ENCODE data around the gene MAP2K7.
A peak's percentile ranks its signal among the peaks of the same experiment; 100 is the strongest.

Gene MAP2K7

DNA sequence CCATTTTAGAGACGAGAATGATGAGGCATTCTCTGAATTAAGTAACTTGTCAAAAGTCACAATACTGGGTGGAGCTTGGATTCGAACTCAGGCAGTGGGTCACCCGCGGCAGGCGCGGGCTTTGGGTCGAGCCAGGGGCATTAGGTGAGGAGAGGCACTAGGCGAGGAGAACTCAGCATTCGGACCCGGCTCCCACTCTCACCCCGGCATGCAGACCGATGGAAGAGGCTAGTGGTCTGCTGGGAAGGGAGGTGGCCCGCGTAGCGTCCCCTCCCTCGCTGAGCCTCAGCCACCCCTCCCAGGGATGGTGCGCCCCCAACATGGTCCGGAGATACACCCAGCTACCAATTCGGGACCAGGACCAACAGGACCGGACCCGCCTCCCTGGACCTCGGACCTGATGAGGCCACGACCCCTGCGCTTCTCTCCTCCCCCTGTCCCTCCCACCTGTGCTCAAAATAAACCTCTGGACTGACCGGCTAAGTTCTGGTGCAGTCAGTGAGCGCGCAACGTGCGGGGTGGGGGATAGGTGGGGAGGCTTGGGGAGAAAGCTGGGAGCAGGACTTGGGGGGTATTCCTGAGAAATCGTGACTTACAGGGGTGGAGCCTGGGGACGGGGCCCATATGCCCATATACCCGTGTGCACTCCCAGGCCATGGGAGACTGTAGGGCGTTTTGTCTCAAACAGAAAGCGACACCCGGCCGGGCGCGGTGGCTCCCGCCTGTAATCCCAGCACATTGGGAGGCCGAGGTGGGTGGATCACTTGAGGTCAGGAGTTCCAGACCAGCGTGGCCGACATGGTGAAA, 15.1 kb downstream of the MAP2K7 start:
- no peak for DNase-seq (ENCODE audit: low read depth in 2 of 2)

DNA sequence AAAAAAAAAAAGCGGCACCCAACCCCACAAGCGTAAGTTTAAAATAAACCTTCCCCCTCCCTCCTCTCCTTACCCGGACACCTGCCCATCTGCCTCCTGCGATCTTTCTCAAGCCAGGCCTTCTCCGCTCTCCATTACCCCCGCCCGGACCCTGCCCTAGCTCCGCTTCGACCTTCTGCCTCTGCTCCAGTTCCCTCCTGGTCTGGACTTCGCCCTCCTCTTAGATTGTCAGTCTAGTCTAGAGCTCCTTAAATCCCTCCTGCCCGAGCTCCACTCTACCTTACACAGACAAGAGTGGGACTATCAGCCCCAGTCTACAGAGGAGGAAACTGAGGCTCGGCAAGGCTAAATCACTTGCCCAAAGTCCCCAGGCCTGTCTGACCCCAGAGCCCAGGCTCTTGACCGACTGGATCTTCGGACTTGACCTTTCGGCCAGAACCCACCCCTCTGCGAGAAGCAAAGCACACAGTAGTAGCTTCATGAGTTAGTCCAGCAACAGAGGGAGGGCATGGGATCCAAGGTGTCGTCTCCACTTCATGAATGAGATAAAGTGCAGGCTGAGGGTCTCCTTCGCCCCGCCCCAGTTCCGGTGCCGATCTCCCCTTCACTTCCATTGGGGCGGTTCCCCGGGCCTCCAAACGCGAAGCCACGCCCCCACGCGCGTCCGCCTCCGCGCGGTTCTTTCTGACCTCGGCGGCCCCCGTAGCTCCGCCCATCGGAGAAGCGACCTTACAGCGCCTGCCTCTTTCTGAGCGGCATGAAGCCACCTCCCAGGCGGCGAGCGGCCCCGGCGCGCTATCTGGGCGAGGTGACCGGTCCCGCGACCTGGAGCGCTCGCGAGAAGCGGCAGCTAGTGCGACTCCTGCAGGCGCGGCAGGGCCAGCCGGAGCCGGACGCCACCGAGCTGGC, 16.2 kb downstream of the MAP2K7 start, which contains the start of gene SNAPC2:
SNAPC2 (plus strand) TSS at position 729 of the 909 bp plus-strand sequence; CDS start at position 758, 29 bp downstream.
- peak; percentile 93 to 96 for DNase-seq (ENCODE audit: low read depth in 2 of 2)

DNA sequence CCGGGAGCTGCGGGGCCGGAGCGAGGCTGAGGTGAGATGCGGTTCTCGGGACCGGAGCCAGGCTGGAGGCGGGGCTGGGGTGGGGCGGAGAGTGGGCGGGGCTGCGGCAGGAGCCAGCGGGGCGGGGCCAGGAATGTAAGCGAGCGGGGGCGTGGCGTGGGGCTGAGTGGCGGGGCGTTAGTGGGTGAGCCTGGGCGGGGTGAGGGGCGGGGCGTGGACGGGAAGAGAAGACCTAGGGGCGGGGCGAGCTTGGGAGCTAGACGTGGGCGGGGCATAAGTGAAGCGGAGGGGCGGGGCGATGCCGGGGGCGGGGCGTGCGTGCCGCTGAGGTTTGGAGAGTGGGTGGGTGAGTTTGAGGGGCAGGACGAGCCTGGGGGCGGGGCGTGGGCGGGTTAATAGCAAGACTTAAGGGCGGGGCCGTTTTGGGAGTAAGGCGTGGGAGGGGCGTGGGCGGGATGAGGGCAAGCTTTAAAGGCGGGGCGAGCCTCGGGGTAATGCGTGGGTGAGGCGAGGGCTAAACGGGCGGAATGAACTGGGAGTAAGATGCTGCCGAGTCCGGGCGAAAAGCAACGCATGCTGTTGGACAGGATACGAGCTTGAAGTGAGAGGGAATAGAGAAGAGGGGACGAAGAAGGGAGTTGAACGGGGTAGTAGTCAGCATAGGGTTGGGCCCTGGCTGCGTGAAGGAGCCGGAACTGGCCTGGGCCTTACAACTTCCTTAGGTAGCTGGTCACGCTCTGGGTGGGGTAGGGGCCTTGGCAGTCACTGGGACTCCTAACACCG, 17.0 kb downstream of the MAP2K7 start:
- peak; percentile 98 to 100 for DNase-seq (ENCODE audit: low read depth in 2 of 2)

DNA sequence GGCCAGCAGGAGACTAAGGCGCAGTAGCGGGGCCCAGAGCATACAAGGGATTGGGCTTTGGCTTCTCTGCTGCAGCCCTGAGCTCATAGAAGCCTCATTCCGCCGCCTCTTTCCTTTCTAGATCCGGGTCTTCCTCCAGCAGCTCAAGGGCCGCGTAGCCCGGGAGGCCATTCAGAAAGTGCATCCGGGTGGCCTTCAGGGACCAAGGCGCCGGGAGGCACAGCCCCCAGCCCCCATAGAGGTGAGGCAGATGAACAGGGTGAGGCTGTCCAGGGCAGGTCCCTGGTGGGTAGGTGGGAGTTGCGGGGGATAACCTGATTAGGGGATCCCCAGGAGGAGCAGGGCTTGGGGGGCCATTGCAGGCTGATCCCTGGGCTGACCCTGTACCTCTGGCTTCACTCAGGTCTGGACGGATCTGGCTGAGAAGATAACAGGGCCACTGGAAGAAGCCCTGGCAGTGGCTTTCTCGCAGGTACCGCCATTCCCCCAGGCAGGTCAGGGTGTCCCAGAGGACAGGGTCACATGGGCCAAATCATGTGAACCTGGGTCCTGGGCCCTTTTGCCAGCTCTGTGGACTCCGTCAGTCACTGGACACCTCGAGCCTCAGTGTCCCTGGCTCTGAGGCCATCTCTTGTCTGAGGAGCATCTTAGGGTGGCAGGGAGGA, 17.8 kb downstream of the MAP2K7 start:
- no peak for DNase-seq (ENCODE audit: low read depth in 2 of 2)

DNA sequence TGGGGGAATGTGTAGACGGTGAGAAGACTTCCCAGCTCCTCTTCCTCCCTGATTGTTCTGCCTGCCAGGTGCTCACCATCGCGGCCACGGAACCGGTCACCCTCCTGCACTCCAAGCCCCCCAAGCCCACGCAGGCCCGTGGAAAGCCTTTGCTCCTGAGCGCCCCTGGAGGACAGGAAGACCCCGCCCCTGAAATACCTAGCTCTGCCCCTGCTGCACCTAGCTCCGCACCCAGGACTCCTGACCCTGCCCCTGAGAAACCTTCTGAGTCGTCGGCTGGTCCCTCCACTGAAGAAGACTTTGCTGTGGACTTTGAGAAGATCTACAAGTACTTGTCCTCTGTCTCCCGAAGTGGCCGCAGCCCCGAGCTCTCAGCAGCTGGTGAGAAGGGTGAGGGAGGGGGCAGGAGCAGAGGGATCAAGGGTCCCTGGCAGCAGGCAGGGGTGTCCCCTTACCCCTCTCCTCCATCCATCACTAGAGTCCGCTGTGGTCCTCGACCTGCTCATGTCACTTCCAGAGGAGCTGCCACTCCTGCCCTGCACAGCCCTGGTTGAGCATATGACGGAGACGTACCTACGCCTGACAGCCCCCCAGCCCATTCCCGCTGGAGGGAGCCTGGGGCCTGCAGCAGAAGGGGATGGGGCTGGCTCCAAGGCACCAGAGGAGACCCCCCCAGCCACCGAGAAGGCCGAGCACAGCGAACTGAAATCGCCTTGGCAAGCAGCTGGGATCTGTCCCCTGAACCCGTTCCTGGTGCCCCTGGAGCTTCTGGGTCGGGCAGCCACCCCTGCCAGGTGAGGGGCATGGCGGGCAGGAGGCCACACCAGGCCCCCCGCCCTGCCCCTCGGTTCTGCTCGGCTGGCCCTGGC, 18.5 kb downstream of the MAP2K7 start:
- DNase-seq (ENCODE audit: low read depth in 2 of 2): no peak

DNA sequence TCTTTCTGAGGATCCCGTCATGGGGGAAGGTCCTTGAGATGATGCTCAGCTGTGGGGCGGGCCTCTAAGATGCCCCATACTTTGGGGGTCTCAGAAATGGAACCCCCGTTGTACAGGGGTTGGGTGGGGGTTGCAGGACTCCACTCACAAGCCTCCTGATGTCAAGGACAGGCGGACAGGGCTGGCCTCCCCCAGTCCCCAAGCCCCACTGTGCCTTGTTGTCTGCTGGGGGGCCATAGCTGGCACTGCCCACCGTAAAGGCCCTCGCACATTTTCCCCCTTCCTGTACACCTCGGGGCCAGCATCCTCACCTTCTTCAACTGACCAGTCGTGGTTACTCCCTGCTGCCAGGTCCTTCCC, 19.1 kb downstream of the MAP2K7 start:
- no peak for DNase-seq (ENCODE audit: low read depth in 2 of 2)

DNA sequence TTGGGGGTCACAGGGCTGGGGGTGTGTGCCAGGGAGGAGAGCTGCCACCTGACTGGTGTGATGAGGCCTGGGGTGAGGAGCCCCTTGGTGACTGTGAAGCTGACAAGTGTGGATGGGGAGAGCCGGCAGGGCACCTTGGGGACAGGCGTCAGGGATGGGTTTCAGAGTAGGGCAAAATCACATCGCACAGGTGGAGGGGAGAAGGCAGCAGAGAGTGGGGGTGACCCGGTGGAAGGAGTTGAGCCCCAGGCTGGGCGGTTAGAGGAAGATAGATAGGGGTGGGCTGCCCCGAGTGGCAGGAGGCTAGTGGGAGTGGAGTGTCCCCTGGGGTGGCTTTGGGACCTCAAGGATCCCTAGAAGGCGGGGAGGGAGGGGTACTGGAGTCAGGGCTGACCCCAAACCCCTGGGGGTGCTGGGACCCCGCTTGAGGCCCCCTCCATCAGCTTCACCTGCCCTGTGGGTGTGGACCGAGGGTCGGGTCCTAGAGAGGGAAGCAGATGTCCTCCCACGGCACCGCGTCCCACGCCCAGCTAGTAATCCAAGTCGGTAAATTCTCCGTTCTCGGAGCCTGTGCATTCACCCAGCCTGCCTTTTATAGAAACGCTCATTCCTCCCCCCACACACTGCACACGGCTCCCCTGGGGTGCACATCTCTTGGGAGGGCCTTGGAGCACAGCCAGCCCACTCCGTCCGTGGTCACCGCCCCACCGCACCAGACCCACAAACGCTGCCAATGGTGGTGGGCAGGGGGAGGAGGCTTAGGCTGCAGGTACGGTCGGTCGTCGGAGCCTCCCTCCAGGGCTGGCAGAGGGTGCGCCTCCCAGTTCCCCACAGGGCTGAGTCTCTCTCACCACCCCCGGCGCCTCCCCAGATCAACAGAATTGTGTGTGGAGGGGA, 19.9 kb downstream of the MAP2K7 start:
- DNase-seq (ENCODE audit: low read depth in 2 of 2): no peak

DNA sequence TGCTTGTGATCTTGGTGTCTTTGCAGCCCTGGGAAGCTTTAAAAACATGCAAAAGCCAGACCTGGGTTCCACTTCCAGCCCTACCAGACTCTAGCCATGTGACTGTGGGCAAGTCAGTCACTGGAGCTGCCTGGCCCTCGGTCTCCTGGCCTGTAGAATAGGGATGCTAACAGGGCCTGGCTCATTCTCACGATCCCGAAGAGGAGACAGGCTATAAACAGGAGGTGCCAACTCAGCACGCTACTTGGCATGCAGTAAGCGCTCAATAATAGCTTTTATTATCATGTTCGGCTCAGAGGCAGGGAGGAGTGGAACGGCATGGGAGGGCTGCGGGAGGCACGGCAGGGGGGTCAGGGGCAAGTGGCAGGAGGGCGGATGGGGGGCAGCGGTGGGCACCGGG, 20.6 kb downstream of the MAP2K7 start:
- DNase-seq (ENCODE audit: low read depth in 2 of 2): no peak

DNA sequence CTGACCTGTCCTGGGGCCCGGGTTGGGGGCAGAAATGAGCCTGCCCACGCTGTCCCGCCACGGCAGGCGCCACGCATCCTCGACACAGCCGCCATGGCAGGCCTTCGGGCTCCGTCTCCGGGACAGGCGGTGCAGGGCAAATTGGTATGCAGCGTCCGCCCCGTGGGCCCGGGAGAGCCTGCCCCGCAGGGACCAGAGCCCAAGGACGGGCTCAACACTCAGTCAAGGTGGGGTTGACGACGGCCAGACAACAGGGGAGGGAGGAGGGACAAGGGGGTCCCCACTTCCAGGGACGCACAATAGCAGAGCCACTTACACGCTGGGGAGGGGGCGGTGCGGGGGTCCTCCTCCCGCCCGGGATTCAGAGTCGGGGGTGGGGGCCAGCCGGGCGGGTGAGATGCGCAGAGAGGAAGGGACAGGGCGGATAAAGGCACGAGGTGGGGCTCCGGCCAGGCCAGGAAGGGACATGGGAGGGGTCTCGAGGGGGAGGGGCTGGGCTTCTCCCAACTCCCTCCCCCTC, 21.0 kb downstream of the MAP2K7 start:
- no peak for DNase-seq (ENCODE audit: low read depth in 2 of 2)

DNA sequence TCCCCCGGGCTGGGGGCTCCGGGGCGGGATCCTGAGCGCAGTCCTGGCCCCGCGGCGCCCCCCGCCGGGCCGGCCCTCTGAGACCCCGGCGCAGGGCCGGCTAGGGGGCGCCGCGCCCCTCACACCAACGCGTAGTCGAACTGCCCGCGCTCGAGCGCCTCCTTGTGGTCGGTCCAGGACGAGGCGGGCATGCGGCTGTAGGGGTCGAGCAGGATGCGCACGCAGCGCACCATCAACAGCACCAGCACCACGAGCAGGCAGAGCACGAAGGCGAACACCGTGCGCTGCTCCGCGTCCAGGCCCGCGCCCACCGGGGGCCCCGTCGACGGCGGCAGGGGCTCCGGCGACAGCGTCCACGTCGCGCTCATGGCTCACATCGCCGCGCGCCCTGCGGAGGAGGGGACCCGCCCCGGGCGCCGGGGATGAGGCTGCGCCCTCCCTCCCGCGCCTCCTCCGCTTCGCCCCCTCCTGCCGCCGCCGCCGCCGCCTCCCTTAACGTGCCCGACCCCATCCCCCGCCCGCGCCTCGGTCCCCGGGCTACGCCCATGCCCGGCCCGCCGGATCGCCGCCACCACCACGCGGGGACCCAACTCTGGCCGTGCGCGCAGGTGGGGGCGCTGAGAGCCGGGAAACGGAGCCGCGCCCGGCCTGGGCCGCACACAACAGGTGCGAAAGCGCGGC, 21.6 kb downstream of the MAP2K7 start:
- DNase-seq (ENCODE audit: low read depth in 2 of 2): peak; percentile 56 to 74

DNA sequence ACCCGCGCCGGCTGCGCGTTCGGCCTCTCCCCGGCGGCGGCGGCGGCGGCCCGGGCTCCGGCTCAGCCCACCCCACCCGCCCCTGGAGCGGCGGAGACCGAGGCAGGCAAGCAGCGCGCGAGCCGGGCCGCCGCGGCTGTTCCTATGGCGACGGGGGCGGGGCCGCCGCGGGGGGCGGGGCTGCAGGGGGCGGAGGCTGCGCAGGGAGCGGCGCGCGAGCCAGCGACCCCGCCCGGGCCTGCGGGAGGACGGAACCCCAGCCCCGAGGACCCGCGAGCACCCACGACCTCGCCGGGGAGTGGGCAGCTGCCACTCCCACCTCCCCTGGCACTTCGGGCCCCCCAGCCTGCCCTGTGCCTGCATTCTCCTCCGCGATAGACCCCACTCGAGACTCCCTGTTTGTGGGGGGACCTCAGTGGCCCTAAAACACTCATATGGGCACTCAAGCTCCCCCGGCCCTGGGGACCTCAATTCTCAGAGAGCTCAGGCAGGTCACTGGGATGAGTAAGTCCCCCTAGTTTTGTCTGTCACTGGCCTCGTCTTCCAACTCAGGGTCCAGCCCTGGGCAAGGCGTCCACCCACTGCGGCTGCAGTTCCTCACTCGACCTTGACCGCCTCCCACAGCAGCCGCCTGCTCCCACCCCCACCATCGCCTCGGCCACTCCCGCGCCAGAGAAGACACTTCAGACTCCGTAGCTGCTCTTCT, 22.5 kb downstream of the MAP2K7 start, which contains the start of gene CTXN1:
CTXN1 (minus strand) TSS at position 115 of the 706 bp plus-strand sequence. CDS start 597 bp downstream, outside the sequence.
- DNase-seq (ENCODE audit: low read depth in 2 of 2): peak; percentile 60 to 72

DNA sequence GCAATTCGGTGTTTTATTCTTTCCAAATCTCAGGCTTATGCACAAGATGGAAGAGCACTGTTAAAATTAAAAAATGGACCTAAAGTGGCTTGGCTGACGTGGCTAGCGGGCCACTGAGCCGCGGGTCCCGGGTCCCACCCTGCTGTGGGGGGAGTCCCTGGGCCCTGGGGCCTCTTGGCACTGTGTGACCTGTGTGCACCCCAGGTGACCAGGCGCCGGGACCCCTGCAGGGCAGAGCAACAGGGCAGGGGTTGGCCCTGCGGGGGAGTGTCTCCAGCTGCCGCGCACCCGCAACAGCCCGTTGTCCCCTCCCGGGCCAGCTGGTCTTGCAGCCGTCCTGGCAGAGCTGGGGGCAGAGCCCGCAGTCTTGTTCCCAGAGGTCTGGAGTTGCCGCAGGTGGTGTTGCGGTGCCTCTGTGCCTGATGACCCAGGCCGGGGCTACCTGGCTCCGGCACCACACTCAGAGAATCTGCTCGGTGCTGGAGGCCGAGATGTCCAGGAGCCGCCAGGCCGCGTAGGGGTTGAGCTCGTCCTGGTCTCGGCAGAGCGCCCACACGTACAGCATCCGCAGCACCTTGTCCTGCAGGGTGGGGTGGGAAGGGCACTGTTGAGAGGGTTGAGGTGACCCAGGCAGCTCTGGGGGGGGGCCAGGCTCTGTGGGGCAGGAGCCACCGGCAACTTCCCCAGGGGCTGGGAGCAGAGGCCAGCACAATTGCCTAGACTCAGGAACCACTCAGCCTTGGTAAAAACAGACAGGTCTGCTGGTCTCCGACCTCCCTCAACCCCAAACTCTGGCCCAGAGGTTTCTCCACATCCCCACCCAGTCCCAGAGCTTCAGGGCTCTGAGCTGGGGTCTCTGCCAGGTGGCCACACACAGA, 23.3 kb downstream of the MAP2K7 start:
- no peak for DNase-seq (ENCODE audit: low read depth in 2 of 2)

DNA sequence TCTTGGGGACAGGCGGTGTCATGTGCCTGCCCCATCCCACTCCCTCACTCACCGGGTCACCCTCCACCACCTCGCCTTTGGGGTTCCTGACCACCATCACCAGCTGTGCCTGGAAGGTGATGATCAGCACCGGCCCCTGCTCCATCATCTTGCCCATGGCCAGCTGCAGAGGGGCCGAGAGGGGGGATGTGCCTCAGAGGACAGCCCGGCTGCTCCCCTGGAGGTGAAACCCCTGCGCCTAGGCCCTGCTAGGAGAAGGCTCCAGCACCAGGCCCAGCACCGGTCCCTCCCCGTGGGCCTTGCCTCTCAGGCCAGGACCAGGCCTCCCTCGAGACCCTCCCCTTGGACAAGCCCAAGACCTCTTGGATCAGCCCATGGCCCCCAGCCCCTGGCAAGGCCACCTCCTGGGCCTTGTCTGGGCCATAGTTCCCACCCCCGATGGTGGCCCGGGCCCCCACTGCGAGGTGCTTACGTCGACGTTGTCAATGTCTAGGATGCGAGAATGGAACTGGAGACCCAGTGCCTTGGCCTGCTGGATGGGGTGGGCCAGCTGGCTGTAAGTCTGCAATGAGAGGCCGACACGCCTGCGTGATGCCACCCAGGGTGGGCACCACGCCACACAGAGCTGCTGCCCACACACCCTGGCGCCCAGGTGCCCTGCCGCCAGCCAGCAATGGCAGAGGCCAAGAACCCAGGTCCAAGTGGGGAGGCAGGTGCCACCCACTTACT, 24.1 kb downstream of the MAP2K7 start:
- DNase-seq (ENCODE audit: low read depth in 2 of 2): no peak

DNA sequence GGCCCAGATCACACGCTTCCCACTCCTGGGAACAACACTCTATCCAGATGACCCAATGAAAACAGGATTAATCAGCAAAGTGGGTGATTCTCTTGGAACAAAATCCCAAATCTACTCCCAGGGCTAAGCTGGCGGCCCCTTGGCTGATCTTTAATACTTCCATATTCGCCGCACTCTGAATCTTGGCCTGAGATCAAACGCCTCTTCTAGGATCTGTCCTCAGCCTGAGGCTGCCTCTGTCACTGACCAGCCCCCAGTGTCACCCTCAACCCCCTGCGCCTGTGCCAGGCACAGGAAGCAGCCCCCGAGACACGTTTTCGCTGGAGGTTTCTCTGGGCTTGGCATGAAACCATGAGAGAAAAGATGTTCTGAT, 24.6 kb downstream of the MAP2K7 start:
- DNase-seq (ENCODE audit: low read depth in 2 of 2): no peak

DNA sequence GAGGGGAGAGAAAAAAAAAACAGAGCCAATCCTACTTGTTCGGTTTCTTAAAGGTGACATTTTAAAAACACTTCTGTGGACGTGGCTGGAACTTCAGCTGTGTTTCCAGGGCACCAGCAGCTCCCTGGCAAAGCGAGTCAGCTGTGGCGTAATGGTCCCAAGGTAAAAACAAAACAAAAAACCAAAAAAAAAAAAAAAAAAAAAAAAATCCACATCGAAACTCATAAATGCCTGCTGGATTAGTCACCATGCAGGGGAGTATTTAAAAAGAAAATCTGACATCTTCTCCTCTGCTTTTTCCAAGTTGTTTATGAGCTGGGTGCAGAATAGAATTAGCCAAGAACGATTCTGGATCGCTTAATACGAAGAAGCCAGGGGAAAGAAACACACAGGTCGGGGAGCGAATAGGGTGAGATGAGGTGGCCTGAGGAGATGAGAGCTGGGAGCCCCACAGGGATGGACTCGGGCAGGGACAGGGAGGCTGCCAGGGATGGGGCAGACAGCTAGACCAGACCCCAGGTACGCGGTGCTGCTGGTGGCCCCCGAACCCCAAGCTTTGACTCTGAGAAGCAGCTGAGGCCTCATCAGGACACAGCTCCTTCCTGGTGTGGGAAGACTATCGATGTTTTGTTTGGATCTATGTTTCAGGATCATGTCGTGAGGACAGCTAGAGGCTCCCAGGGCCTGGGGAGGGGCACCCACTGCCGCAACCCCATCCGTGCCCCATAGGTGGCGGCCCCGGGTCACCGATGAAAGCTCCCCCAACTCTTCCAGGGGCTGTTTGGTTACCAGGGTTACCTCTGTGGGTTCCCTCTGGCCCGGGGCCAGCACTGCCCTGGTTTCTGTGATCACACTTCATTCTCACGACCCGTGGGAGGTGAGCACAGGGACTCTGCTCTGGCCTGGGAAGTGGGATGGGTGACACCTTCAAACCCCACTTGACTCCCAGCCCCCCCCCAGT, 25.3 kb downstream of the MAP2K7 start:
- DNase-seq (ENCODE audit: low read depth in 2 of 2): peak in 1 of 2 experiments; percentile 48
